LHCN-M2 (cell line): ENCODE data around the gene TALDO1. TPM values are rescaled to one million over a fixed set of nuclear protein-coding genes. Genes with fewer than 3 reads are reported as not detected.
"Not testable (repeated sequence)": the region's sequence is repeated elsewhere in the genome, so short reads cannot be mapped to it uniquely, and the experiment has no call there.

ENCODE experiments used
- DNase-seq: peaks from one replicate; pipeline ENCODE4 v3.0.0-alpha.2; 2012; ENCODE audit warnings: low read depth
- total RNA-seq: library from RNA; depleted of rRNA; stranded (reverse); fragments of >200 nt; gene quantifications from 2 replicates; pipeline ENCODE4 v1.2.3, GENCODE V29; 2014

The TALDO1 gene
- total RNA-seq, 1 experiment from 2014 or later, result 128 TPM

DNA sequence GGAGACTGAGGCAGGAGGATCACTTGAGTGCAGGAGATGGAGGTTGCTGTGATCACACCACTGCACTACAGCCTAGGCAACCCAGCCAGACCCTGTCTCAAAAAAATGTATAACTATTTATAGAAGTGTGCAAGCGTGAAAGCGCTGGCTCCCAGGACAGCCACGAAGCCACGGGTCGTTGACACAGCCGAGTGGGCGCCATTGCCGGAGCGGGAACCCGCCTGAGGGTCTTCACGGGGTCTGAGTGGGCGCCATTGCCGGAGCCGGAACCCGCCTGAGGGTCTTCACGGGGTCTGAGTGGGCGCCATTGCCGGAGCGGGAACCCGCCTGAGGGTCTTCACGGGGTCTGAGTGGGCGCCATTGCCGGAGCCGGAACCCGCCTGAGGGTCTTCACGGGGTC lies 12.7 kb upstream of the TALDO1 start:
- not testable (repeated sequence) for DNase-seq

DNA sequence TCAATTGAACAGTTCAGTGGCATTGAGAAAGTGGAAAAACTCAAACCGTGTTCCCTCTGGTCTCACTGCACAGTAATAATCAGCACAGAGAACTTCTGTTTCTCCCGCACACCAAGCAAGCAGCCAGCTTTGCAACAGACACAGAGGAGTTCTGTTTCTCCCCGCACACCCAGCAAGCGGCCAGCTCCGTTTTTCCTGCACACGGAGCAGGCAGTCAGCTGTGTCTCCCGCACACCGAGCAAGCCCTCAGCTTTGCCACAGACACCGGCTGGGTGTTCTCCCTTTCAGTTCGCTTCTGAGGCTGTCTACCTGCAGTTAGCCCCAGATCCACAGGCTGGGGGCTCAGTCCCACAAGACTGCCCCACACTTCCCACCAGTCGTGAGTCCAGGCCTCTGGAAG lies 9.9 kb upstream of the TALDO1 start:
- DNase-seq, result no peak

DNA sequence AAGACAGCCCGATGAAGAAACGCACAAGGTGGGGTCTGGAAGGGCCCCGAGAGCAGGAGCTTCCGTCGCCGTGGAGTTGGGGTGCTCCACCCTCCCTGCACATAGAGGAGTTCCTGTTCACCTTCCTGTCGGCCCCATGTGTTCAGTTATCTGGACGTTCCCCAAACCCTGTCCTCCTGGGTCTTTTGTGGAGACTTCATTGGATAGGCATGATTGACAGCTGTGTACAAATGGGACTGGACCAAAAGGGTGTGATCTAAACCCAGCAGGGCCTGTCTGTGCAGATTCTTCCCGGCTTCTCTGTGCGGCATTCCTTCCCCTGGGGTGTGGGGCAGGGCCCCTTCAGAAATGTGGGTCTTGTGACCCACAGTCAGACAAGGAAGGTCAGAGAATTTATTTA lies 9.4 kb upstream of the TALDO1 start:
- not testable (repeated sequence) for DNase-seq

DNA sequence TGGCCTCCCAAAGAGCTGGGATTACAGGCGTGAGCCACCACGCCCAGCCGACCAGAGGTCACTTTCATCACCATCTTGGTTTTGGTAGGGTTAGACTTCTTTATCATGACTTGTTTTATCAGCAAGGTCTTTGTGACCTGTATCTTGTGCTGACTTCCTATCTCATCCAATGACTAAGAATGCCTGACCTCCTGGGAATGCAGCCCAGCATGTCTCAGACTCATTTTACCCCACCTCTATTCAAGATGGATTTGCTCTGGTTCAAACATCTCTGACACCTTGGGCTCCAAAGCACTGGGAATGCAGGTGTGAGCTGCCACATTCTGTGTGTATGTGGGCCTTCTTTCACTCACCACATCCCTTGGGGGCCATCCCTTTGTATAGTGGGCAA lies 5.1 kb upstream of the TALDO1 start:
- DNase-seq, result no peak

DNA sequence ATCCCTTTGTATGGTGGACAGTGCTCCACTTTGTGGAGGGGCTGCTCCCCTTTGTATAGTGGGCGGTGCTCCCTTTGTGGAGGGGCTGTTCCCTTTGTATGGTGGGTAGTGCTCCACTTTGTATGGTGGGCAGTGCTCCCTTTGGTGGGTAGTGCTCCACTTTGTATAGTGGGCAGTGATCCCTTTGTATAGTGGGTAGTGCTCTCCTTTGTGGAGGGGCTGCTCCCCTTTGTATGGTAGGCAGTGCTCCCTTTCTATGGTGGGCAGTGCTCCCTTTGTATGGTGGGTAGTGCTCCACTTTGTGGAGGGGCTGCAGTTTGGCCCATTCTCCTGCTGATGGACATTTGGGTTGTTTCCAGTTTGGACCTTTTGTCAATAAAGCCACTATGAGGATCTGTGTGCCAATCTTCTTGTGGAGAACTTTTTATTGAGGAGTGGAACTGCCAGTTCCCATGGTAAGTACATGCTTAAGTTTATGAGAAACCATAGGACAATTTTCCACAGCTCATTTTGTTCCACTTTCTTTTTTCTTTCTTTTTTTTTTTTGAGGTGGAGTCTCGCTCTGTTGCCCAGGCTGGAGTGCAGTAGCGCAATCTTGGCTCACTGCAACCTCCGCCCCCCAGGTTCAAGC lies 4.6 kb upstream of the TALDO1 start:
- DNase-seq, result no peak

DNA sequence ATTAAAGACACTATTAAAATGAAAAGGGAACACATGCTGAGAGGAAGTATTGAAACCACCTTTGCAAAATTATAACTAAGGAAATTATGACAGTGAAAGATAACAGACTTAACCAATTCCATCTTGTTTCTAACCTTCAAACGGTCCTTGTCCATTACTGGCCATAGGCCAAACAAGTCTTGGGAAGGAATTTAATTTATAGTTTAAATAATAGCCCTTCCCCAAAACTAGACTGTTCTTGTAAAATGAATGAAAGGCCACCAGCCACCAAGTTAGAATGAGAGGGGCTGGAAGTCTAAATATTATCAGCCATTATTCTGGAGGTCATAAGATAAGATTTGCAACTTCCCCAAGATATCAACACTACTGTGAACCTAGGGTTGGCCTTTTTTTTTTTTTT lies 1.8 kb upstream of the TALDO1 start:
- no peak for DNase-seq

DNA sequence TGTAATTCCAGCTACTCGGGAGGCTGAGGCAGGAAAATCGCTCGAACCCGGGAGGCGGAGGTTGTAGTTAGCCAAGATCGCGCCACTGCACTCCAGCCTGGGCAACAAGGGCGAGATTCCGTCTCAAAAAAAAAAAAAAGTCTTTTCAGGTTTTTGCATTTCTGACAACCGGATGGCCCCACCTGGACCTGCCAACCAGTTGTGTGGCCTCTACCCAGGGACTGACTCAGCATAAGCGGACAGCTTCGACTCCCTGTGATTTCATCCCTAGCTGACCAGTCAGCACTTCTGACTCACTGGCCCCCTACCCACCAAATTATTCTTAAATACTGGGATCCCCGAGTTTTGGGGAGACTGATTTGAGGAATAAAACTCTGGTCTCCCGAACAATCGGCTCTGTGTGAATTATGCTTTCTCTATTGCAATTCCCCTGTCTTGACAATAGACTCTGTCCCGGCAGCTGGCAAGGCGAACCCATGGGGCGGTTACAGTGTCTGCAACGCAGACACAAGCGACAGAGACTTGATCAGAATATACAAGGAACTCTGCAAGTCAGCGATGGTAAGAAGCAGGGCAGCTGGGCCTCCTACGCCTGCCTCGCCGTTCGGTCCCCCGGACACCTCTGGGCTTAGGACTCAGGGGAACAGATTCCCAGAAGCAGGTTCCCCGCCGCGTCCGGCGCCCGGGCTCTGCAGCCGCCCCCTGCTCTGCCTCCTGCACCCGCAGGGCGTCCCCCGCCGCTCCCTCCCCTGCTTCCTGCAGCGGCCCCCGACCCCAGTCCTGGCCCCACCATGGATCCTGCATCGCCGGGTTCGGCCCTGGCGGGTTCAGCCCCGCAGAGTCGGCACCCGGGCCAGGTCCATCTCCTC lies 741 bp upstream of the TALDO1 start:
- no peak for DNase-seq

DNA sequence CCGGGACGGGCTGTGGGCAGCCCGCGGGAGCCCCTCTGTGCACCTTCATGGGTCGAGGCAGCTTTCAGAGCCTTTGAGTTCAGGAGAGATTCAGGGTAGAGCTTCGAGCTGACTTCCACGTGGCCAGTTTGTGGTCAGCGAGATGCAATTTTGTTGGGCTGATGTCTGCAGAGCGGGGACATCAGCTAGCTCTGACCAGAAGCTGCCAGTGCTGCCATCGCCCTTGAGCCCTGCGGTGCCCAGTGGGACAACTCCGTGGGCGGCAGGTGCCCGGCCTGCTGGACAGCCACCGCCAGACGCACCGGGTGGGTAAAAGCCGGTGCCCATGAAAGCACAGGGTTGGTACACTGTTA lies 719 bp downstream of the TALDO1 start:
- DNase-seq, result no peak

DNA sequence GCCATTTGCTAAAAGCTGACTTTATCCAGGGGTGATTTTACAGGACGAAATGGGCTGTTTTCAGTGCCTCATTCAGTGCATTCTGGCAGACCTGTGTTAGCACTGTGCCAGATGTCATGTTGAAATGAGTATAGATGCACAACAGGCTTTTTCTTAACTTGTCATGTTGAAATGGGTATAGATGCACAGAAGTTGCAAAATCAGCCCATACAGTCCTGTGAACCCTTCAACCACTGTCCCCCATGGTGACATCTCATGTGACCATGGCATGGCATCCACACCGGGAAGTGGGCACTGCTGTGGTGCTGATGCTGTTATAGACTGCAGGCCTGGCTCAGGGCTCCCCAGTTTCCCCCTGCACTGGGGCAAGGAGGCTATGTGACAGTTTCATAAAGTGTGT lies 2.5 kb downstream of the TALDO1 start:
- DNase-seq, result no peak

DNA sequence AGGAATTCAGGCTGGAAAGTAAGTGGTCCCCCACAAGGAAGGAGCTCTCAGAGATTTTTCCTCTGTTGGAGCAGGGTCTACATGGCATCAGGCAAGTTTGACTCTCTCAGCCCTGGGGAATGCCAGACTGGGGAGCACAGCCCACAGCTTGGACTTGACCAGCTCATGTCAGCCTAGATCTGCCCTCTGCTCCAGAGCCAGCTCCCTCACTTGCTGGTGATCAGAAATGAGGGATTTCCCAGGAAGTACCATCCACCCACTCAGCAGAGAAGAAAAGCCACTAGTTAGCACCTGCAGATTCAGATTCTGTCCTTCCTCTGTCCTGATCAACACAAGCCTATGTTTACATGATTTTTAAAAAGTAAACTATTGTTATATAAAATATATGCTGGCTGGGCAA lies 13.0 kb downstream of the TALDO1 start:
- DNase-seq, result no peak

DNA sequence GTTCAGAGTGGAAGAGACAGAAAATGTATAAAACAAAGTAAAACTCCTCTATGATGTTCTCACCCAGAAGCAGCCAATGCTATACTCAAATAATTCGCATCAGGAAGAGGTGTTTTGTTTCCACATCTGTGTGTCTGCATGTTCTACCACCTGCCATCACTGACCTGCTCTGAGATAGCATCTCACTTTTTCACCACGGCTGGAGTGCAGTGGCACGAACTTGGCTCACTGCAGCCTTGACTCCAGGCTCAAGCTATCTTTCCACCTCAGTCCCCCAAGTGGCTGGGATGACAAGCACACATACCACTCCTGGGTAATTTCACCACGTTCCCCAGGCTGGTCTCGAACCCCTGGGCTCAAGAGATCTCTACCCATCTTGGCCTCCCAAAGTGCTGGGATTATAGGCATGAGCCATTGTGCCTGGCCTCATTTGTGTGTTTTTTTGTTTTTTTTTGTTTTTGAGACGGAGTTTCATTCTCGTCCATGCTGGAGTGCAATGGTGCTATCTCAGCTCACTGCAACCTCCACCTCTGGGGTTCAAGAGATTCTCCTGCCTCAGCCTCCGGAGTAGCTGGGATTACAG lies 14.4 kb downstream of the TALDO1 start:
- DNase-seq, result no peak

DNA sequence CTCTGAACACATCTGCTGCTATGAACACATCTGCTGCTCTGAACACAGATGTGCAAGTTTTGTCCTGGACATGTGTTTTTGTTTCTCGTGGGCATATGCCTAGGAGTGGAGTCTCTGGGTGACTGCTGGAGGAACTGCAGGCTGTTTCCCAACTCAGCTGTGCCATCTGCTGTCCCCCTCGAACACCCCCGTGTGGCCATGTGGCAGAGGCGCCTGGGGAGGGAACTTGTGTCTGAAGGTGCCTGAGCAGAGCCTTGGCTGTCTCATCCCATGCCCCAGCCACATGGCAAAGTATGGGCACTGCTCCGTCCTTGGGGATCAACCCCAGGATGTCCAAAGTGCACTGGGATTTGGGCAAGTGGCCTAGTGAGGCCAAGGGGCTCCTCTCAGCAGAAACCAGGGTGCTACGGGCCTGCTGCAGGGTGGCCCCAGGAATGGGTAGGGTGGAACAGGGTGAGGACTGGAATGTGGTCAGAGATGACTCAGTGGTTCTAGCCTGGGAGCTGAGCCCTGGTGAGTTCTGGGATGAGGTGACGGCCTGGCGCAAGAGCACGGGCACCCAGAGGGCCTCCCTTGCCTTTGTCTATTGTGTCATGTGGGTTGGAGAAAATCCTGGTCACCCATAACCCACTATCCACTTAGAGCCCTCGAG lies 15.3 kb downstream of the TALDO1 start:
- peak; percentile 88 for DNase-seq

DNA sequence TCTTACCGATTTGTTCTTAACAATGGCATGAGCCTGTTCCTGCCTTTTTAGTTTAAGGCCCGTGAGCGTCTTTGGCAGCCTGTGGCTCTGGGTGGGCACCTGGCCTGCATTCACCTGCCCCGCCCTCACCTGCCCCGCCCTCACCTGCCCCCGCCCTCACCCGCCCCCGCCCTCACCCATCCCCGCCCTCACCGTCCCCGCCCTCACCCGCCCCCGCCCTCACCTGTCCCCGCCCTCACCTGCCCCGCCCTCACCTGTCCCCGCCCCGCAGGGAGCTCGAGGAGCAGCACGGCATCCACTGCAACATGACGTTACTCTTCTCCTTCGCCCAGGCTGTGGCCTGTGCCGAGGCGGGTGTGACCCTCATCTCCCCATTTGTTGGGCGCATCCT lies 15.8 kb downstream of the TALDO1 start:
- DNase-seq, result no peak

DNA sequence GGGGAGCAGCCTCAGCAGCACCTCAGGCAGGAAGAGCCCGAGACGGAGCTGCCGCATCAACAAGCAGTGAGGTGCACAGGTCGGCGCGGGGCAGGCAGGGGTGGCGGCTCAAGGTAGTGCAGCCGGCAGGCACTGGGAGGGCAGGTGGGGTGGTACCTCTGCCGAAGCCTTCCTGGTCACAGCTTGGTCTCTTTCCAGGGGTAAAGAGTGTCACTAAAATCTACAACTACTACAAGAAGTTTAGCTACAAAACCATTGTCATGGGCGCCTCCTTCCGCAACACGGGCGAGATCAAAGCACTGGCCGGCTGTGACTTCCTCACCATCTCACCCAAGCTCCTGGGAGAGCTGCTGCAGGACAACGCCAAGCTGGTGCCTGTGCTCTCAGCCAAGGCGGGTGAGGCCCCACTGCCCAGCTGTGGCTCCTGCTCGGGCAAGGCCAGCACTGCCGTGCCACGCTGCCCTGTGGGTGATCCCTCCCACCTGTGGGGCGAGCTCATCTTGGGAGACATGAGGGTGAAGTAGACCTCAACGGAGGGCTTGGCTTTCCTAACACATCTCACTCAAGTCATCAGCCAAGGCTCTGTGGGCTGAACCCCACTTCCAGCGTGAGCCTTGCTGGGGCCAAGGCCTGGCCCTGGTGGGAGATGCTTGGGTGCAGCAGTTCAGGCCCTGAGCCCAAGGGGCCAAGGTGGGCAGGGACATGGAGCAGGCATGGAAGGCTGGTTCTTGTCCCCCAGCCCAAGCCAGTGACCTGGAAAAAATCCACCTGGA lies 16.5 kb downstream of the TALDO1 start:
- no peak for DNase-seq

DNA sequence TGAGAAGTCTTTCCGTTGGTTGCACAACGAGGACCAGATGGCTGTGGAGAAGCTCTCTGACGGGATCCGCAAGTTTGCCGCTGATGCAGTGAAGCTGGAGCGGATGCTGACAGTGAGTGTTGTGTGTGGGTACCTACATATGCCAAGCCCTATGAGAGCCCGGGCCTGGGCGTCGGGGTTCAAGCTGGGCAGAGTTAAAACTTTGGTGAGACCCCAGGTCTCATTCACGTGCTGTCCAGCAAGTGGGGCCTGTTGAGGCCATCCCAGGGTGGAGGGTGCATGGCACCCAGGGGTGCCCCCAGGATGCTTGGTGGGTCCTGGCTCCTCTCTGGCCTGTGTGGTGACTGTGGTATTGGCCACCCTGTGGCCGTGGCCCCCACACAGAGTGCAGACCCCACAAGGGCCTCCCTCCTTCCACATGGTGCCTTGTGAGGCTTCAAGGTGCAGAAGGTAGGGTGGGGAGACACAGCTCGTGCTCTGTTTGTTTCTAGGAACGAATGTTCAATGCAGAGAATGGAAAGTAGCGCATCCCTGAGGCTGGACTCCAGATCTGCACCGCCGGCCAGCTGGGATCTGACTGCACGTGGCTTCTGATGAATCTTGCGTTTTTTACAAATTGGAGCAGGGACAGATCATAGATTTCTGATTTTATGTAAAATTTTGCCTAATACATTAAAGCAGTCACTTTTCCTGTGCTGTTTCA lies 17.2 kb downstream of the TALDO1 start:
- no peak for DNase-seq

DNA sequence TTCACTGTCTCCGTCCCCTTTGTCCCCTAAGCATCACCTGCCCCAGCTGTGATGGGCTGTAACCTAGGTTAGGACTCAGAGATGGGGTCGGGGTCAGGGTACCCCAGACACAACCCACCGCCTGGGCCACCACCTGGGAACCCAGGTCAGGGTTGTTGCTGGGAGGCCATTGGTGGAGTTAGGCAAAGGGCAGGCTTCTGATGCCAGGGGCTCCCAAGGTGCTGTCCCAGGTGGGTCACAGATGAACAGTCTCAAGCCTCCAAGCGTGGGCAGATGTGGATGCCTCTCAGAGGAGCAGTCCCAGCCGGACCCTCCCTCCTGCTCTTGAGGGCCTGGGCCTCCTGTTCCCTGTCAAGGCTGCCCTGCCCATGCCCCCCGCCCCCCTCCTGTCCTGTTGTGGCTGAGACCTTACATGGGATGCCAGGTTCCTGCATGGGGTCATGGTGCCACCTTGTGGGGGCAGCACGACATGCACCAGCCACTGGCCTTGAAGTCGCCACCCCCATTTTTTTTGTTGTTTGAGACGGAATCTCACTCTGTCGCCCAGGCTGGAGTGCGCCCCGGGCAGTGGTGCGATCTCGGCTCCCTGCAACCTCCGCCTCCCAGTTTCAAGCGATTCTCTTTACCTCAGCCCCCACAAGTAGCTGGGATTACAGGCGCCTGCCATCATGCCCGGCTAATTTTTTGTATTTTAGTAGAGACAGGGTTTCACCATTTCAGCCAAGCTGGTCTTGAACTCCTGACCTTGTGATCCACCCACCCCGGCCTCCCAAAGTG lies 17.9 kb downstream of the TALDO1 start:
- peak; percentile 44 for DNase-seq

DNA sequence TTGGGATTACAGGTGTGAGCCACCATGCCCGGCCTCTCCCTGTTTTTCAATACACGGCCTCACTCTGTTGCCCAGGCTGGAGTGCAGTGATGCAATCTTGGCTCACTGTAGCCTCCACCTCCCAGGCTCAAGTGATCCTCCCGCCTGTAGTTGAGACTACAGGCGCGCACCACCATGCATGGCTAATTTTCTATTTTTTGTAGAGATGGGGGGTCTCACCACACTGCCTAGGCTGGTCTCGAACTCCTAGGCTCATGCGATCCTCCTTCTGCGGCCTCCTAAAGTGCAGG lies 18.5 kb downstream of the TALDO1 start:
- DNase-seq, result no peak

DNA sequence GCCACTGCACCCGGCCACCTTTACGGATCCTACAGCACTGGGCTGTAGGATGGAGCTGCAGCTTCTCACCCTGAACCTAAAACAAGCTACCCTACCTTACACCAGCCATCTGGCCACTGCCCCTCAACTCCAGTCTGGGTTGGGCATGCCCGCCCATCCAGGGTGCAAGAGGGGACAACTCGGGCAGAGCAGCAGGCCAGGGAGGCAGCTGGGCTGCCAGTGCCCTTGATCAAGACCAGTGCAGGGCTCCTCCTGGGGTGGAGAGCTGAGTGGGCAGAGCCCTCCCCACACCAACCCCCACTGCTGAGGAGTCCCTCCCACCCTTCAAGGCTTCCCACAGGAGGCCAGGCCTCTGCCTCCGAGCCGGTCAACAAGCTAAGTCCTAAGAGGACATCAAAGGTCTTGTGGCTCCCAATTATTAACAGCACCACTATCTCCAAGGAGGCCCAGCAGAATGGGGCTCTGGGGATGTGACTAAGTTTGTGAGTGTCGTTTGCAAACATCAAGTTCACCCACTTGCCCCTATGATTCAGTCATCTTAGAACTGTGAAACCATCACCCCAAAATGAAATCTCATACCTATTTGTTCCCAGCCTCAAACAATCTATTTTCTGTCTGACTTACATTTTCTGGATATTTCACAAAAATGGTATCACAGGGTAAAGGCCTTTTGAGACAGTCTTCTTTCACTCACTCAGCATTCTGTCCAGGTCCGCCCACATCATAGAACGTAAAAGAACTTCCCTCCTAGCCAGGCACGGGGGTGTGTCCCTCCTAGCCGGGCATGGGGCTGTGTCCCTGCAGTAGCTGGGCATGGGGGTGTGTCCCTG lies 19.1 kb downstream of the TALDO1 start:
- DNase-seq, result no peak

DNA sequence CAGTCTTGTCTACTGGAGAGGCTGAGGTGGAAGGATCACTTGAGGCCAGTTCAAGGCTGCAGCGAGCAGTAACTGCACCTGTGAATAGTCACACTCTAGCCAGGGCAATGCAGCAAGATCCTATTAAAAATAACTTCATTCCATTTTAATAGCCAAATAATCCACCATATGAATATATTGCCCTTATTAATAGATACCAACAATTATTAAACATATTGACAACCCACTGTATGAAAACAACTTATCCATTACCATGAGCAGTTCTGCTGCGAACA lies 19.6 kb downstream of the TALDO1 start:
- no peak for DNase-seq

DNA sequence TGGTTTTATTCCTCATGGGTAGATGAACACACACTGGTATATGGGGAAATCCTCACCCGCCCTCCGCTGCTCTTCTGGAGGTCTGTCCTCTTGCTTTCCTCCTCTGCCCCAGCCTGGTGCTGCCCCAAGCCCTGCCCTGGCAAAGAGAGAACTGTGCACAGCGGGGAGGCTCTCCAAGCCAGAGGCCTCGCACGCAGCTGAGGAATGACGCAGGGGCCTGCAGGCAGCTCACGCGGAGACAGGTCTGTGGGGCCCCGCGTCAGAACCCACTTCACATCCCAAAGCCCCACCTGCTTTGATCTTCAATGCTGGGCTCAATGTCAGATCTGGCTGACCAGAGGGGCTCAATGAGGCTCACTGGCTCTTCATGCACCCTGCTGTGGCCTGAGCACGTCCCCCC lies 20.0 kb downstream of the TALDO1 start:
- no peak for DNase-seq
